K562 (cell line): ENCODE data around the gene LPCAT1. TPM values are rescaled to one million over a fixed set of nuclear protein-coding genes. Genes with fewer than 3 reads are reported as not detected.

ENCODE experiments used
- CREBBP ChIP-seq: IDR thresholded peaks from one replicate; pipeline ENCODE4 v1.6.1; 2012; ENCODE audit warnings: low read depth, mild to moderate bottlenecking, control low read depth, inconsistent platforms, low read length
- RAD21 ChIP-seq, 2 experiments: fragments of 250-450 bp in 1 of 2; fragments of 450-650 bp in 1 of 2; sonication (Bioruptor Pico) in 1 of 2; formaldehyde crosslinking in 1 of 2; IDR thresholded peaks in 1 of 2; conservative IDR thresholded peaks in 1 of 2; 2 replicates each; pipeline versions ENCODE4 v1.4.0 to v1.8.0; 2020 to 2022; ENCODE audit warnings: mild to moderate bottlenecking in 2 of 2, moderate library complexity in 1 of 2
- RUNX1 ChIP-seq: sonication (generic); IDR thresholded peaks from 2 replicates; pipeline ENCODE4 v1.6.1; 2016; ENCODE audit warnings: antibody characterized with exemption, low read depth
- SAFB ChIP-seq: fragments of 200-400 bp; formaldehyde crosslinking; IDR thresholded peaks from 2 replicates; pipeline ENCODE4 v1.6.1; 2017; ENCODE audit warnings: low read depth, low read length, borderline replicate concordance
- SIN3B ChIP-seq: fragments of 450-650 bp; IDR thresholded peaks from 2 replicates; pipeline ENCODE4 v1.6.1; 2017; ENCODE audit warnings: low read depth, mild to moderate bottlenecking, moderate library complexity
- THAP12 ChIP-seq: fragments of 250-450 bp; sonication (Bioruptor Pico); IDR thresholded peaks from 2 replicates; pipeline ENCODE4 v1.9.0; 2021; ENCODE audit warnings: mild to moderate bottlenecking, inconsistent platforms
- VEZF1 ChIP-seq: fragments of 200-800 bp; sonication (Bioruptor generic); IDR thresholded peaks from 2 replicates; pipeline ENCODE4 v1.6.1; 2017; ENCODE audit warnings: missing genetic modification characterization, missing compliant biosample characterization
- ZNF407 ChIP-seq: fragments of 450-650 bp; IDR thresholded peaks from 2 replicates; pipeline ENCODE4 v1.6.1; 2016; ENCODE audit warnings: low read depth
- ZNF592 ChIP-seq: fragments of 450-650 bp; IDR thresholded peaks from 2 replicates; pipeline ENCODE4 v1.6.1; 2017; ENCODE audit warnings: antibody characterized with exemption, mild to moderate bottlenecking
- ZNF699 ChIP-seq: fragments of 250-450 bp; sonication (Bioruptor Pico); IDR thresholded peaks from 2 replicates; pipeline ENCODE4 v1.8.0; 2021; ENCODE audit warnings: mild to moderate bottlenecking, moderate library complexity; ENCODE audit not compliant: insufficient replicate concordance
- ZNF717 ChIP-seq: fragments of 250-450 bp; sonication (Bioruptor Pico); IDR thresholded peaks from 2 replicates; pipeline ENCODE4 v1.5.0; 2021
- polyA plus RNA-seq, 8 experiments: library from polyadenylated mRNA; depleted of rRNA in 4 of 8; stranded (reverse) in 5 of 8; unstranded in 3 of 8; fragments of >200 nt; fragmentation: Nextera tagmentation in 2 of 8; fragmentation: Illumina TruSeq in 1 of 8; extraction: Ambion mirVana in 2 of 8; extraction: Trizol in 1 of 8; gene quantifications; 2 replicates each; pipeline versions ENCODE4 v1.2.1 to v1.2.3, GENCODE V29; 2011 to 2014; ENCODE audit warnings: inconsistent platforms in 1 of 8, missing spikeins in 1 of 8
- total RNA-seq, 7 experiments: library from RNA; depleted of rRNA in 6 of 7; stranded (reverse); fragments of >200 nt in 6 of 7; fragmentation: Illumina TruSeq in 2 of 7; extraction: Trizol in 2 of 7; gene quantifications; 2 replicates each; pipeline versions ENCODE4 v1.2.1 to v1.2.3, GENCODE V29; 2011 to 2021; ENCODE audit warnings: low replicate concordance in 1 of 7

Gene LPCAT1
- total and polyA plus RNA-seq, 9 of the 15 experiments (the other 6 are each of a cell fraction or from before 2014, with no cell fraction given) = 0.14 to 18.4 (median 13.9) TPM

- TF ChIP-seq ZNF592 = no peak
- TF ChIP-seq RAD21 (CRISPR knock-in tag; conservative IDR thresholded peaks at IDR 0.05 in 1 of 2, IDR thresholded peaks at IDR 0.05 in 1 of 2) = peak; percentile 59 to 84; a peak in 3 of 4 replicates
- peak; percentile 49 for TF ChIP-seq VEZF1 (CRISPR knock-in tag)
- no peak for TF ChIP-seq ZNF699 (CRISPR knock-in tag)
- no peak for TF ChIP-seq THAP12 (CRISPR knock-in tag)
- no peak for TF ChIP-seq SIN3B
- no peak for TF ChIP-seq RUNX1
- TF ChIP-seq SAFB = no peak
- no peak for TF ChIP-seq ZNF717
- TF ChIP-seq ZNF407 = no peak
- no peak for TF ChIP-seq CREBBP
These were observed 44.1 kb downstream of the LPCAT1 start (continued) for GRCh38 chr5:1479581-1480188.
